Activated CD4-positive, alpha-beta T cell treated with anti-CD3 and anti-CD28 coated beads, Interleukin-2, amount 10 ng/mL, durations not matched to agents 7 days and 5 days (primary cell): ENCODE measurements around the gene NEAT1. TPM values are rescaled to one million over a fixed set of nuclear protein-coding genes. Genes with fewer than 3 reads are reported as not detected.

ENCODE experiments used
- CTCF ChIA-PET: fragments of 350-600 bp; sonication (Branson Sonifier 250); formaldehyde crosslinking; loops from one replicate; lab custom pipeline; 2021; ENCODE audit warnings: antibody characterized with exemption; lab: Charles Lee
- POLR2A ChIA-PET: fragments of 350-600 bp; sonication (Branson Sonifier 250); formaldehyde crosslinking; loops from one replicate; lab custom pipeline; 2021; ENCODE audit warnings: antibody characterized with exemption; lab: Charles Lee
- DNase-seq: peaks from one replicate; pipeline ENCODE4 v3.0.0-alpha.2; 2020
- H3K27ac Mint-ChIP-seq: one replicate; pipeline ENCODE4 v1.8.0; 2021; ENCODE audit warnings: mild to moderate bottlenecking, moderate library complexity, mixed read lengths
- H3K27me3 Mint-ChIP-seq: one replicate; pipeline ENCODE4 v1.8.0; 2021; ENCODE audit warnings: mixed read lengths
- H3K36me3 Mint-ChIP-seq: one replicate; pipeline ENCODE4 v1.8.0; 2021; ENCODE audit warnings: low read depth, mixed read lengths
- H3K4me1 Mint-ChIP-seq: one replicate; pipeline ENCODE4 v1.8.0; 2021; ENCODE audit warnings: mixed read lengths
- H3K4me3 Mint-ChIP-seq: one replicate; pipeline ENCODE4 v1.8.0; 2021; ENCODE audit warnings: mild to moderate bottlenecking, moderate library complexity, mixed read lengths
- H3K9me3 Mint-ChIP-seq: one replicate; pipeline ENCODE4 v1.8.0; 2021; ENCODE audit warnings: mixed read lengths
- total RNA-seq, 2 experiments: library from RNA; stranded (reverse); gene quantifications; one replicate each; pipeline ENCODE4 v1.2.3, GENCODE V29; 2021

Gene NEAT1
- total RNA-seq, 2 experiments from 2014 or later = 463 to 610 TPM

DNA sequence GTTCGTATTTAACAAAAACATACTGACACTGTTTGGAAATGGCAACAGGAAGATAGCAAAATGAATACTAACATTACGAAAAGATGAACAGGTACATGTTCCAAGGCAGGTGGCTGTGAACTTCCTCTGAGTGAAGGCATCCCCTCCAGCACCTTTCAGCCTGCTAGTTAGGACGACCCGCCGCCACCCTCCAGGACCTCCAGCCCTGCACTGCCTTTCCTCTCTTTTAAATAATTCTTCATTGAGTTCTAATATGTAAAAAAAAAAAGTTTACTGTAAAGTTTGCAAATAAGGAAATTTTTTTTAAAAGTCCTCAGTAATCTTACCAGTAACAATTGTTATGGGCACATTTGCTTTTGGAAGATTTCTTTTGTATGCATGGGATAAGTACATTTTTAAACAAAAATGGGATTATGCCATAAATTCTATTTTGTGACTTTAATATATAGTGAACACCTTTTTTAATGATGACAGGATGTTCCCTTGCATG is 6.0 kb downstream of the NEAT1 start:
- H3K36me3 Mint-ChIP-seq = peaks cover 77% of the 10 kb centered on the region
- peak overlapping the region; percentile 91 for H3K4me3 Mint-ChIP-seq
- no peaks in the 10 kb centered on the region for H3K27me3 Mint-ChIP-seq
- ChIA-PET CTCF (no interaction called here), POLR2A (interaction anchor here (0.8 to 14.2 kb wide), 2 partner anchors 60 to 75 kb away, joined by 3 to 781 read pairs; partner anchors contain the start of gene MALAT1)
- no peaks in the 10 kb centered on the region for H3K9me3 Mint-ChIP-seq
- H3K27ac Mint-ChIP-seq = peak overlapping the region; percentile 97
- no peak for DNase-seq
- H3K4me1 Mint-ChIP-seq = peaks cover 71% of the 10 kb centered on the region

DNA sequence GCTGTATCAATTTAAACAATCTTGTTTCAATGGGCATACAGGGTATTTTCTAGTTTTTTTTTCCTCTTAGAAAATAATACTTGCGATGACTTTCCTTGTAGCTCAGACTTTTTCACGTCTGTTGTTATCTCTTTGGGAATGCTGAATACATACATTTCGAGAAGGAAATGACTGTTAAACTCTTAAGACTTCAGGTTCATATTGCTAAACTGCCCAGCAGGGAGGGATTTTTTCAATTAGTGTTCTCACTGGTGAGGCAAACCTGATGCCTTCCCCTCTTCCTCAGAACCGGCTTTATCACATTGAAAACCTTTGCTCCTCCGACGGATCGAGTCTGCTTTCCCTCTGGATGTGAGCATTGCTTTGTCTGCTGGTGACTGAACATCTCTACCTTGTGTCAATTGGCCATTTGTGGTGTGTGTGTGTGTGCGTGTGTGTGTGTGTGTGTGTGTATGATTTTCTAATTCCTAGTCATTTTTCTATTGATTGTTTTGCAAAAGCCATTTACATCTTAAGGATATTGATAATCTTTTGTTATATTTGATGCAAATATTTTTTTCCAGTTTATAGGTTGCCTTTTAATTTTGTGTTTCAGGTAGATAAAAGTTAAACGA is 6.6 kb downstream of the NEAT1 start:
- no peaks in the 10 kb centered on the region for H3K9me3 Mint-ChIP-seq
- H3K4me3 Mint-ChIP-seq = peak overlapping the region; percentile 91
- H3K27me3 Mint-ChIP-seq = no peaks in the 10 kb centered on the region
- H3K27ac Mint-ChIP-seq = peak overlapping the region; percentile 97
- H3K36me3 Mint-ChIP-seq = peaks cover 74% of the 10 kb centered on the region
- no peak for DNase-seq
- ChIA-PET CTCF (interaction anchor here (1.0 to 1.2 kb wide), 2 partner anchors 14 to 68 kb away, joined by 3 to 4 read pairs; no protein-coding TSS in a partner anchor), POLR2A (interaction anchor here (0.8 to 14.2 kb wide), 4 partner anchors 9 to 74 kb away, joined by 3 to 781 read pairs (median 4); partner anchors contain the start of gene MALAT1)
- H3K4me1 Mint-ChIP-seq = peaks cover 74% of the 10 kb centered on the region

DNA sequence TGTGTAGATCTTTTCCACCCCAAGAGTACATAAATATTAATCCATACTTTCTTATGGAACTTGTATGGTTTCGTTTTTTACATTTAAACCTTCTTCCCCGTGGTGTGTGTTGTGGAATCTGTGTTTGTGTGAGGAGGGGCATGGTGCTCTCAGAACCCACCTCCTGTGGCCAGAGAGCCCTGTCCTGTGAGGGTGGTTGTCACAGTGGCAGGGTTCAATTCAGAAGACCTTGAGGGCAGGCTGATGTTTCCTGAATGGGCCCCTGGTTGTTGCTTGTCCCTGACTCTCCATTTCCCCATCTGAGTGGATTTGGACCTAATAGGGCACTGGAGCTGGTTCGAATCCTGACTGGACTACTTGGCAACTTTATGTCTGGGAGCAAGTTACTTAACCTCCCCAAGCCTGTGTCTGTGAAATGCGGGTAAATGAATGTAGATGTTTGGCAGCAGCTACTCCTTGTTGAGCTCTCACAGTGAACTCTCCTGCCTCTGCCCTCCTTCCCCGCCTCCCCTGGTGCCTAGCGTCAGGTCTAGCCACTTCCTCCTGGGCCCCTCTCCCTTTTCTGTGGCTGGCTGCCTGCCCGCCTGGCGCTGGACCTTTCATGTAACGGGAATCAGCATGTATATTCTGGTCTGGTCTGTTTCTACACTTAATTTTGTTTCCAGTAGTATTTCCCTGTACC is 7.3 kb downstream of the NEAT1 start:
- H3K27me3 Mint-ChIP-seq = no peaks in the 10 kb centered on the region
- CTCF ChIA-PET = interaction anchor here (0.8 to 1.2 kb wide), 3 partner anchors 14 to 67 kb away, joined by 3 to 4 read pairs (median 3); no protein-coding TSS in a partner anchor
- no peaks in the 10 kb centered on the region for H3K9me3 Mint-ChIP-seq
- H3K36me3 Mint-ChIP-seq = peaks cover 74% of the 10 kb centered on the region
- H3K4me3 Mint-ChIP-seq = peak overlapping the region; percentile 91
- POLR2A ChIA-PET = interaction anchor here (0.7 to 1.7 kb wide), 6 partner anchors 10 to 73 kb away, joined by 3 to 6 read pairs (median 4); partner anchors contain the start of gene MALAT1
- peak; percentile 60 for DNase-seq
- peak overlapping the region; percentile 97 for H3K27ac Mint-ChIP-seq
- H3K4me1 Mint-ChIP-seq = peaks cover 81% of the 10 kb centered on the region

DNA sequence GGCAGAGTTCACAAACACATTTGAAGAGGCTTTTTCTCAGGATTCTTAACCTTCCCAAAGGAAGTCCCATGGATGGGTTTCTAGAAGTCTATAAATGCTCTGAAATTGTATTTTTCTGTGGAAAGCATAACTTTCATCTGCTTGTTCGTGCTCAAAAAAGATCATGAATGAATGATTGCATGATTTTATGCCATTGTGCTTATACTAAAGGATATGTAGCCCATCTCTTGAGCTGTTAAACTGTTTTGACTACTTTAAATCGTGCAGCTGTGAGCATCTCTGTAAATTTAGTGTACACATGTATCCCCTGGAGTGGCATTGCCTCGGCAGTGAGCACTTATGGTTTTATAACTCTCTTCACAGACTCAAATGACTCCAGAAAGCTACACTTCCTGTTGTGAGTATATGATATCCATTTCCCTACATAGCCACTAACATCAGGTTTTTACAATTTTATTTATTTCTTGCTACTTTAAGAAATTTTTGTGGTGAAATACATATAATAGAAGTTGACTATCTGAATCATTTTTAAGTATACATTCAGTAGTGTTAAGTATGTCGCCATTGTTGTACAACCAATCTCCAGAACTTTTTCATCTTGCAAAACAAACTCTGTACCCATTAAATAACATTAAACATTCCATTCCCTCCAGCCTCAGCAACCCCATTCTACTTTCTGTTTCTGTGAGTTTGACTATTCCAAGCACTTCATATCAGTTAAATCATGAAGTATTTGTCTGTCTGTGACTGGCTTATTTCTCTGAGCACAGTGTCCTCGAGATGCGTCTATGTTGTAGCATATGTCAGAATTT is 8.0 kb downstream of the NEAT1 start:
- DNase-seq = no peak
- H3K27ac Mint-ChIP-seq = peak overlapping the region; percentile 97
- H3K36me3 Mint-ChIP-seq = peaks cover 73% of the 10 kb centered on the region
- CTCF ChIA-PET = interaction anchor here (0.8 to 1.2 kb wide), 3 partner anchors 14 to 66 kb away, joined by 3 to 4 read pairs (median 3); no protein-coding TSS in a partner anchor
- POLR2A ChIA-PET = interaction anchor here (0.7 to 1.7 kb wide), 6 partner anchors 11 to 72 kb away, joined by 3 to 6 read pairs (median 4); partner anchors contain the start of gene MALAT1
- H3K4me3 Mint-ChIP-seq = peak overlapping the region; percentile 91
- peaks cover 89% of the 10 kb centered on the region for H3K4me1 Mint-ChIP-seq
- no peaks in the 10 kb centered on the region for H3K27me3 Mint-ChIP-seq
- no peaks in the 10 kb centered on the region for H3K9me3 Mint-ChIP-seq

DNA sequence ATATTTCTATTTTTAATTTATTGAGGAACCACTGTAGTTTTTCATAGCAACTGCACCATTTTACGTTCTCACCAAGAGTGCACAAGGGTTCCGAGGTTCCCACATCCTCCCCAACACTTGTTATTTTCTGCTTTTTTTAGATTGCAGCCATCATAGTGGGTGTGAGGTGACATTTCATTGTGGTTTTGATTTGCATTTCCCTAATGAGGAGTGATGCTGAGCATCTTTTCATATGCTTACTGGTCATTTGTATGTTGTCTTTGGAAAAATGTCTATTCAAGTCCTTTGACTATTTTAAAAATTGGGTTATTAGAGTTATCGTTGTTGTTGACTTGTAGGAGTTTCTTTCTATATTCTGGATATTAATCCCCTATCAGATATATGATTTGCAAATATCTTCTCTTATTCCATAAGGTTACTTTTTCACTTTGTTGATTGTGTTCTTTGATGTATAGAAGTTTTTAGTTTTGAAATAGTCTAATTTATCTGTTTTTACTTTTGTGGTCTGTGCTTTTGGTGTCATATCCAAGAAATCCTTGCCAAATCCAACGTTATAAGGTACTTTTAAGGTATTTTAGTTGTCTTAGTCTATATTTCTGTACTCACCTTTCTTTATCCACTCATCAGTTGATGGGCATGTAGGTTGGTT is 9.0 kb downstream of the NEAT1 start:
- peak overlapping the region; percentile 34 for H3K4me3 Mint-ChIP-seq
- CTCF ChIA-PET = no interaction called here
- no peaks in the 10 kb centered on the region for H3K9me3 Mint-ChIP-seq
- no peak for DNase-seq
- peaks cover 92% of the 10 kb centered on the region for H3K4me1 Mint-ChIP-seq
- H3K36me3 Mint-ChIP-seq = peaks cover 70% of the 10 kb centered on the region
- POLR2A ChIA-PET = no interaction called here
- H3K27ac Mint-ChIP-seq = peak overlapping the region; percentile 80
- no peaks in the 10 kb centered on the region for H3K27me3 Mint-ChIP-seq

DNA sequence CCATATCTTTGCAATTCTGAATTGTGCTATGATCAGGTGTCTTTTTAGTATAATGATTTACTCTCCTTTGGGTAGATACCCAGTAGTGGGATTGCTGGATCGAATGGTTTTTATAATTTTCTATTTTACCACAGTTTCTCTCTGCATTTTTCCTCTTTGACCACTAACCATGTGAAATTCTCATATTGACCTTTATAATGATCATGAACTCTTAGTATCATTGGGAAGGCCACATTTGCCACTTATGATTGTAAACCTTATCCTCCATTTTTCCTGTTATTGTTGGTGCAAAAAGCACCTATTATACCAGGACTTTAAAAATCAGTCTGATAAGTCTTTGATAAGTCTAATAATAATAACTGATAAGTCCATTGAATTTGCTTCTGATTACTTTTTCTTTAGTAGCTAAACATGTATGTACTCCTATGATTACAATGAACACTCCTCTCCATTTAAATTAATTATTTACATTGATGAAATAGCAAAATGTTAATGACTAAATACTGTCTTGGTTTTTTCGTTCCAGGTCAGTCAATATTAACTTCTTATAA is 9.6 kb downstream of the NEAT1 start:
- H3K4me1 Mint-ChIP-seq = peaks cover 87% of the 10 kb centered on the region
- ChIA-PET POLR2A (interaction anchor here (0.6 to 0.7 kb wide), 2 partner anchors 85 to 1160 kb away, joined by 3 to 5 read pairs; no protein-coding TSS in a partner anchor), CTCF (interaction anchor here (0.9 to 1.0 kb wide), 2 partner anchors 15 to 46 kb away, joined by 3 read pairs; partner anchors contain the start of gene FRMD8)
- no peaks in the 10 kb centered on the region for H3K27me3 Mint-ChIP-seq
- no peak for DNase-seq
- H3K27ac Mint-ChIP-seq = peak overlapping the region; percentile 80
- peak overlapping the region; percentile 34 for H3K4me3 Mint-ChIP-seq
- no peaks in the 10 kb centered on the region for H3K9me3 Mint-ChIP-seq
- H3K36me3 Mint-ChIP-seq = peaks cover 64% of the 10 kb centered on the region

DNA sequence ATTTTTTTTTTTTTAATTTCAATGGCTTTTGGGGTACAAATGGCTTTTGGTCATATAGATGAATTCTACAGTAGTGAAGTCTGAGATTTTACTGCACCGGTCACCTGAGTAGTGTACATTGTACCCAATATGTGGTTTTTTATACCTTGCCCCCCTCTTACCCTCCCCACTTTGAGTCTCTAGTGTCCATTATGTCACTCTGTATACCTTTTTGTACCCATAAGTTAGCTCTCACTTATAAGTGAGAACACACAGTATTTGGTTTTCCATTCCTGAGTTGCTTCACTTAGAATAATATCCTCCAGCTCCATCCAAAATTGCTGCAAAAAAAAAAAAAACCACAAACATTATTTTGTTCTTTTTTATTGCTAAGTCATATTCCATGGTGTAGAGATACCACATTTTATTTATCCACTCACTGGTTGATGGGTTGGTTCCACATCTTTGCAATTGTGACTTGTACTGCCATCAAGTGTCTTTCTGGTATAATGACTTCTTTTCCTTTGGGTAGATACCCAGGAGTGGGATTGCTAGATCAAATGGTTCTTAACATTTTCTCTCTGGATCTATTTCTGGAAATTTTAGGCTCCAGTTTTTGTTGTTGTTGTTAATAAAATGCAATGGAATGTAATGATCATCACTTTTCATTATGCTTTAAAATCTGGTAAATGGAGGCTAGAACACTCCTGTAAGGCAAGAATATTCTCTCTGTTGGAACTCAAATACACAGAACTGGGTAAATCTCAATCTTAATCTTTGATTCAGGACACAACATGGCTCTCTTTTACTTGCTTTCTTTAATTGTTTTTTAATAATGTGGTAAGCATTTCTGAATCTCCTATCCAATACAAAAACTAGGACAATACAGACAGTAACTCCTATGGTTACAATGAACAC is 10.3 kb downstream of the NEAT1 start:
- Mint-ChIP-seq H3K27me3 (no peaks in the 10 kb centered on the region), H3K36me3 (peaks cover 62% of the 10 kb centered on the region), H3K4me3 (no peak overlapping the region), H3K9me3 (no peaks in the 10 kb centered on the region), H3K4me1 (peaks cover 83% of the 10 kb centered on the region), H3K27ac (peak overlapping the region; percentile 61)
- ChIA-PET POLR2A (interaction anchor here (0.6 to 0.7 kb wide), 2 partner anchors 85 to 1161 kb away, joined by 3 to 5 read pairs; no protein-coding TSS in a partner anchor), CTCF (interaction anchor here (0.6 to 1.0 kb wide), 3 partner anchors 15 to 97 kb away, joined by 3 read pairs; partner anchors contain the start of gene FRMD8)
- no peak for DNase-seq

DNA sequence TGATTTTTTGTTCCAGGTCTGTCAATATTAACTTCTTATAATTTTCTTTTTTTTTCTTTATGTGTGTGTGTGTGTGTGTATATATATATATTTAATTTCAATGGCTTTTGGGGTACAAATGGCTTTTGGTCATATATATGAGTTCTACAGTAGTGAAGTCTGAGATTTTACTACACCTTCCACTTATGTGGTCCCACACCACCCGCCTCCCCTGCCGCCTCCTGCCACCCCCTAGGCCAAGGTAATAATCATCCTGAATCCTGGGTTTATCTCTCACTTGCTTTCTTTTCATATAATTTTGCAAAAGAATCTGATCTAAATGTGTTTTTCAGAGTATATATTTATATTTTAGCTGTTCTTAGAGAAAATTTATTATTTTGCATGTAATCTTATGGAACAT is 11.1 kb downstream of the NEAT1 start:
- Mint-ChIP-seq H3K36me3 (peaks cover 62% of the 10 kb centered on the region), H3K27me3 (no peaks in the 10 kb centered on the region), H3K9me3 (no peaks in the 10 kb centered on the region), H3K4me3 (no peak overlapping the region), H3K4me1 (peaks cover 81% of the 10 kb centered on the region), H3K27ac (peak overlapping the region; percentile 61)
- no peak for DNase-seq
- ChIA-PET CTCF (no interaction called here), POLR2A (interaction anchor here (0.7 kb wide), 1 partner anchor 69 kb away, joined by 3 read pairs; no protein-coding TSS in a partner anchor)

DNA sequence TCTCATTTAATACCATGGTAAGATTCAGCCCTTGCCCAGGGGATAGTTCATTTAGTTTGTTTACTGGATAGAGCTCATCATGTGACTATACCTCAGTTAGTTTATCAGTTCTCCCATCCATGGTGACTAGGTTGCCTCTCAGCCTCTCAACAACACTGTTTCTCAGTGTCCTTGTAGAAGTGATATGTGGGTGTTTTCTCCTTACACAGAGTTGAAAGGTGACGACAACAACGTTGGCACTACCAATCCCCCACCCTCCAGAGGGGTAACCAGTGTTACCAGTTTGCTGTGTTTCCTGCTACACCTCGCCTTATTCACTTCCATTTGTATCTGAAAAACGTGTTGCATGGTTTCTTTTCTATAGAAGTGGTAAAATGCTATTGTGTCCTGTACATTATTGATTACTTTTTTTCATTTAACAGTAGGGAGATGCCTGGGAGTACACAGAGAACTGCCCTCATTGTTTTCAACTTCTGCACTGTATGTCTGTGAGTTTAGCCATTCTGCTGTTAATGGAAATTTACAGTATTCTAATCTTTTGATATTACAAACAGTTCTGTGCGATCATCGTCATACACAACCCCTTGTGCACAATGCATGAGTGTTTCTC is 11.6 kb downstream of the NEAT1 start:
- Mint-ChIP-seq H3K4me3 (no peak overlapping the region), H3K4me1 (peaks cover 82% of the 10 kb centered on the region), H3K9me3 (no peaks in the 10 kb centered on the region), H3K36me3 (peaks cover 65% of the 10 kb centered on the region), H3K27ac (peak overlapping the region; percentile 39), H3K27me3 (no peaks in the 10 kb centered on the region)
- POLR2A ChIA-PET = interaction anchor here (0.7 kb wide), 1 partner anchor 68 kb away, joined by 3 read pairs; no protein-coding TSS in a partner anchor
- CTCF ChIA-PET = no interaction called here
- DNase-seq = no peak

DNA sequence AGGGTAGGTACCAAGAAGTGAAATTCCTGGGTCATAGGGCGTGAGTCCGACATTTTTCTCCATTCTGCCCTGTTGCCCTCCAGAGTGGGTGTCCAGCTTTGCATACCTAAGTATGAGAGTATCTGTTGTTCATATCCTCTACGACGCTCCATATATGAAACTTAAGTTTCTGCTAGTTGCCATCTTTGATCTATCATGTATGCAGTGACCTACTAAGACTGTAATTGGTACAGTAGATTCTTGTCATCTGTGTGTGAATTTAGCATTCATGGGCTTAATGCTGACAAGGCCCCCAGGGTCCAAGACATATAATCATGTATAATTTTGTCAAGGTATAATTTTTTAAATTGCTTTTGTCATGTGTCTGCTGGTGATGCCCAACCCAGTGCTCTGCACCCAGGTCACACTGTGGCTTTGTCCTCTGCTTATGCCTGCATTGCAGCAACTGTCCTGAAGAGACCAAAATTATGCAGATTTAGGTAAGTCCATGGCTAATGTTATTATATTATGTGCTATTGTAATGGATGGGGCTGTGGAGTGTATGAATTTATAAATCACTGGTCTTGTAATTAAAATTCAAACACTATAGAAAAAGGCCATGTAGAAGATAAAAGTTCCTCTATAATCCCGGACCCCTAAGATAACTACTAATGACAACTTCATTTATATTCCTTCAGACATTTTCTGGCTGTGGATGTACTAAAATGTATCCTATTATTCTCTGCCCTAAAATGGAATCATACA is 12.2 kb downstream of the NEAT1 start:
- no peak overlapping the region for H3K4me3 Mint-ChIP-seq
- no peaks in the 10 kb centered on the region for H3K27me3 Mint-ChIP-seq

More for the DNA sequence above, 12.2 kb downstream of the NEAT1 start:
- Mint-ChIP-seq H3K4me1 (peaks cover 81% of the 10 kb centered on the region), H3K27ac (peak overlapping the region; percentile 39), H3K9me3 (no peaks in the 10 kb centered on the region), H3K36me3 (peaks cover 66% of the 10 kb centered on the region)
- ChIA-PET POLR2A (no interaction called here), CTCF (interaction anchor here (1.3 kb wide), 1 partner anchor 12 kb away, joined by 4 read pairs; no protein-coding TSS in a partner anchor)
- DNase-seq = no peak
